ENCODE measurements around the gene CDK8. TPM values are rescaled to one million over a fixed set of nuclear protein-coding genes. Genes with fewer than 3 reads are reported as not detected.

Gene CDK8
- polyA plus RNA-seq, 3 donors: 3.0 to 10.9 (median 3.3) TPM

DNA sequence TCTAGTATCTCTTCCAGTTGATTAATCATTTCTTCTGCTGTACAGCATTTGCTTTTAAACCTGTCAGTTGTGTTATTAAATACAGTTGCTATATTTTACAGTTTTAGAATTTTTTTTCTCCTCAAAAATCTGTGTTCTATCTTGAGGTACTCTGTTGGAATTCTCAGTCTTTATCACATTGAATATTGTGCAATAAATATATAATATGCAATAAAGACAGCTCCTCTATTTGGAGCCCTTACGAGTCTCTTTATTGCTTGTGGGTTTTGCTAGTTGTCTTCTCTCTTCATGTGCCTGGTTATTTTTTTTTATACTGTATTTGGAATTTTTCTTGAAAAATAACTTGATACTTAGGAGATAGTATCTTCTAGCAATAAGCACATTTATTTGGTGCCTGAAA lies 51.7 kb downstream of the CDK8 start:
- Histone ChIP-seq H3K27me3 (ENCODE audit: control insufficient read depth in 2 of 2, insufficient read depth in 2 of 2, low read length in 2 of 2) (no peaks in the 10 kb centered on the region), H3K9ac (ENCODE audit: insufficient read depth, low read length, poor library complexity, severe bottlenecking) (no peak overlapping the region), H3K4me3 (replicated peaks in 1 of 3; ENCODE audit: low read depth in 2 of 3, low read length in 3 of 3) (no peak overlapping the region), H3K79me2 (ENCODE audit: insufficient read depth, low read length) (peaks cover 11% of the 10 kb centered on the region), H3K4me1 (ENCODE audit: control insufficient read depth in 1 of 2, insufficient read depth in 2 of 2, low read length in 2 of 2) (no peaks in the 10 kb centered on the region), H3K4me2 (replicated peaks; ENCODE audit: extremely low read depth, low read length, poor library complexity, severe bottlenecking) (no peak overlapping the region), H4K20me1 (ENCODE audit: insufficient read depth, low read length) (peaks cover 24% of the 10 kb centered on the region), H3K27ac (ENCODE audit: low read depth in 1 of 2, low read length in 2 of 2) (no peak overlapping the region), H3K36me3 (replicated peaks in 1 of 2; ENCODE audit: control insufficient read depth in 1 of 2, insufficient read depth in 2 of 2, low read length in 2 of 2) (no peaks in the 10 kb centered on the region), H2AFZ (ENCODE audit: insufficient read depth, low read depth, low read length, poor library complexity, severe bottlenecking) (no peak overlapping the region), H3K9me3 (replicated peaks in 1 of 2; ENCODE audit: control insufficient read depth in 1 of 2, insufficient read depth in 1 of 2, low read length in 2 of 2) (peaks cover 3 to 5% of the 10 kb centered on the region in 2 donors)
- no peaks in the 10 kb centered on the region for H3K27me3 Mint-ChIP-seq (ENCODE audit: low read depth in 3 of 3)
- no peaks in the 10 kb centered on the region for H3K36me3 Mint-ChIP-seq
- intact Hi-C loops (cut with micrococcal nuclease): no loop called here
- no CpG with 5 or more reads among the region's 1 CpG for WGBS (ENCODE audit: insufficient coverage)
- H3K27ac Mint-ChIP-seq: no peak overlapping the region
- TF ChIP-seq, protein P1, sequence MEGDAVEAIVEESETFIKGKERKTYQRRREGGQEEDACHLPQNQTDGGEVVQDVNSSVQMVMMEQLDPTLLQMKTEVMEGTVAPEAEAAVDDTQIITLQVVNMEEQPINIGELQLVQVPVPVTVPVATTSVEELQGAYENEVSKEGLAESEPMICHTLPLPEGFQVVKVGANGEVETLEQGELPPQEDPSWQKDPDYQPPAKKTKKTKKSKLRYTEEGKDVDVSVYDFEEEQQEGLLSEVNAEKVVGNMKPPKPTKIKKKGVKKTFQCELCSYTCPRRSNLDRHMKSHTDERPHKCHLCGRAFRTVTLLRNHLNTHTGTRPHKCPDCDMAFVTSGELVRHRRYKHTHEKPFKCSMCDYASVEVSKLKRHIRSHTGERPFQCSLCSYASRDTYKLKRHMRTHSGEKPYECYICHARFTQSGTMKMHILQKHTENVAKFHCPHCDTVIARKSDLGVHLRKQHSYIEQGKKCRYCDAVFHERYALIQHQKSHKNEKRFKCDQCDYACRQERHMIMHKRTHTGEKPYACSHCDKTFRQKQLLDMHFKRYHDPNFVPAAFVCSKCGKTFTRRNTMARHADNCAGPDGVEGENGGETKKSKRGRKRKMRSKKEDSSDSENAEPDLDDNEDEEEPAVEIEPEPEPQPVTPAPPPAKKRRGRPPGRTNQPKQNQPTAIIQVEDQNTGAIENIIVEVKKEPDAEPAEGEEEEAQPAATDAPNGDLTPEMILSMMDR (IDR thresholded peaks at IDR 0.05): no peak
- no peak overlapping the region for H3K4me3 Mint-ChIP-seq
- peaks cover 8% of the 10 kb centered on the region for H3K4me1 Mint-ChIP-seq
- no peak for DNase-seq
- peaks cover 0 to 7% (median 2%) of the 10 kb centered on the region in 7 donors for H3K9me3 Mint-ChIP-seq

DNA sequence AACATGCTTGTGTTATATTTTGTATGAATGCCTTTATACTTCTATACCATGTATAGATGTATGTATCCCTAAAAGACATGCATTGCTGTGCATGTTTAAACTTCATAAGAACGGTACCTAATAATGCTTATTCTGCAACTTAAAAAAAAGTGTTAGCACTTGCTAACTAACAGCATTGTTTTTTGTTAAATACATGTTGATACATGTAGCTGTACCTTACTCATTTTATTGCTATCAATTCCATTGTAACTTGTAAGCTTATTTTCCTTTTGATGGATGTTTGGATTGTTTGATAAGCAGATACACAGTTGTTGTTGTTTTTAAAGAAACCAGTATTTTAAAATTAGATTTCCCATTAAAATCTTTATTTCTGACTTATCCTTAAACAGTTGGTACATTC lies 53.8 kb downstream of the CDK8 start:
- H2AFZ ChIP-seq (ENCODE audit: insufficient read depth, low read depth, low read length, poor library complexity, severe bottlenecking): no peak overlapping the region

More for the DNA sequence above, 53.8 kb downstream of the CDK8 start:
- Histone ChIP-seq H3K79me2 (ENCODE audit: insufficient read depth, low read length) (peaks cover 5% of the 10 kb centered on the region), H3K9me3 (replicated peaks in 1 of 2; ENCODE audit: control insufficient read depth in 1 of 2, insufficient read depth in 1 of 2, low read length in 2 of 2) (peaks cover 6 to 7% of the 10 kb centered on the region in 2 donors), H3K4me2 (replicated peaks; ENCODE audit: extremely low read depth, low read length, poor library complexity, severe bottlenecking) (no peak overlapping the region), H3K36me3 (replicated peaks in 1 of 2; ENCODE audit: control insufficient read depth in 1 of 2, insufficient read depth in 2 of 2, low read length in 2 of 2) (no peaks in the 10 kb centered on the region), H3K27me3 (ENCODE audit: control insufficient read depth in 2 of 2, insufficient read depth in 2 of 2, low read length in 2 of 2) (no peaks in the 10 kb centered on the region), H3K4me3 (replicated peaks in 1 of 3; ENCODE audit: low read depth in 2 of 3, low read length in 3 of 3) (no peak overlapping the region), H3K27ac (ENCODE audit: low read depth in 1 of 2, low read length in 2 of 2) (no peak overlapping the region), H3K4me1 (ENCODE audit: control insufficient read depth in 1 of 2, insufficient read depth in 2 of 2, low read length in 2 of 2) (no peaks in the 10 kb centered on the region), H4K20me1 (ENCODE audit: insufficient read depth, low read length) (peaks cover 14% of the 10 kb centered on the region), H3K9ac (ENCODE audit: insufficient read depth, low read length, poor library complexity, severe bottlenecking) (no peak overlapping the region)
- TF ChIP-seq, protein P1 (IDR thresholded peaks at IDR 0.05): no peak
- H3K27ac Mint-ChIP-seq: no peak overlapping the region
- H3K36me3 Mint-ChIP-seq: peaks cover 0 to 3% of the 10 kb centered on the region in 2 donors
- intact Hi-C loops (cut with micrococcal nuclease): no loop called here
- peaks cover 8% of the 10 kb centered on the region for H3K4me1 Mint-ChIP-seq
- no peak overlapping the region for H3K4me3 Mint-ChIP-seq
- no peak for DNase-seq
- H3K9me3 Mint-ChIP-seq: peaks cover 6 to 15% (median 8%) of the 10 kb centered on the region in 7 donors
- no CpG with 5 or more reads among the region's 1 CpG for WGBS (ENCODE audit: insufficient coverage)
- no peaks in the 10 kb centered on the region for H3K27me3 Mint-ChIP-seq (ENCODE audit: low read depth in 3 of 3)
